Liver (tissue), 9 donors: Measurements from ENCODE around the gene GPD1. TPM values are rescaled to one million over a fixed set of nuclear protein-coding genes. Genes with fewer than 3 reads are reported as not detected.

Experiments used
- DNase-seq: peaks from one replicate; pipeline ENCODE4 v3.0.0-alpha.2; 2017; ENCODE audit warnings: low spot score
- H3K27ac ChIP-seq, 2 donors: one replicate each; pipeline ENCODE4 v1.7.0; 2013; ENCODE audit warnings: inconsistent platforms in 2 of 2, low read length in 2 of 2, control low read depth in 1 of 2, low read depth in 1 of 2, mild to moderate bottlenecking in 1 of 2
- H3K27me3 ChIP-seq, 4 donors: one replicate each; pipeline versions ENCODE4 v1.6.1 to v1.7.0; 2013; ENCODE audit warnings: low read length in 3 of 4, inconsistent platforms in 1 of 4, mild to moderate bottlenecking in 1 of 4, moderate library complexity in 1 of 4; ENCODE audit not compliant: control insufficient read depth in 4 of 4, insufficient read depth in 4 of 4
- H3K36me3 ChIP-seq, 4 donors: one replicate each; pipeline versions ENCODE4 v1.6.1 to v1.7.0; 2013; ENCODE audit warnings: low read length in 3 of 4, mild to moderate bottlenecking in 3 of 4, low read depth in 1 of 4, moderate library complexity in 1 of 4; ENCODE audit not compliant: control insufficient read depth in 4 of 4, insufficient read depth in 3 of 4
- H3K4me1 ChIP-seq, 4 donors: one replicate each; pipeline versions ENCODE4 v1.6.1 to v1.7.0; 2013; ENCODE audit warnings: low read length in 3 of 4, mild to moderate bottlenecking in 3 of 4, moderate library complexity in 1 of 4; ENCODE audit not compliant: control insufficient read depth in 4 of 4, insufficient read depth in 4 of 4
- H3K4me3 ChIP-seq, 3 donors: one replicate each; pipeline versions ENCODE4 v1.6.1 to v1.7.0; 2013; ENCODE audit warnings: low read length in 3 of 3, control low read depth in 1 of 3, low read depth in 1 of 3, mild to moderate bottlenecking in 1 of 3
- H3K9ac ChIP-seq, 2 donors: one replicate each; pipeline ENCODE4 v1.7.0; 2013; ENCODE audit warnings: low read length in 2 of 2, mild to moderate bottlenecking in 2 of 2, moderate library complexity in 2 of 2, control low read depth in 1 of 2, low read depth in 1 of 2
- H3K9me3 ChIP-seq, 4 donors: one replicate each; pipeline versions ENCODE4 v1.6.1 to v1.7.0; 2013; ENCODE audit warnings: low read length in 3 of 4; ENCODE audit not compliant: control insufficient read depth in 4 of 4
- EGR1 ChIP-seq, 2 donors: IDR thresholded peaks; 2 replicates each; pipeline ENCODE4 v1.6.1; 2016 to 2018; ENCODE audit warnings: antibody characterized with exemption in 2 of 2, low read depth in 2 of 2
- GABPA ChIP-seq, 2 donors: IDR thresholded peaks in 1 of 2; conservative IDR thresholded peaks in 1 of 2; 2 replicates each; pipeline ENCODE4 v1.6.1; 2016; ENCODE audit warnings: antibody characterized with exemption in 2 of 2, mild to moderate bottlenecking in 1 of 2, moderate library complexity in 1 of 2
- HNF4A ChIP-seq, 2 donors: conservative IDR thresholded peaks; 2 replicates each; pipeline ENCODE4 v1.6.1; 2016; ENCODE audit warnings: antibody characterized with exemption in 2 of 2, mild to moderate bottlenecking in 2 of 2
- JUND ChIP-seq, 2 donors: IDR thresholded peaks; 2 replicates each; pipeline ENCODE4 v1.6.1; 2016; ENCODE audit warnings: antibody characterized with exemption in 2 of 2
- REST ChIP-seq: IDR thresholded peaks from 2 replicates; pipeline ENCODE4 v1.6.1; 2016; ENCODE audit warnings: antibody characterized with exemption, mild to moderate bottlenecking
- RXRA ChIP-seq, 2 donors: IDR thresholded peaks; 2 replicates each; pipeline ENCODE4 v1.6.1; 2017 to 2018; ENCODE audit warnings: antibody characterized with exemption in 2 of 2, mild to moderate bottlenecking in 1 of 2
- TAF1 ChIP-seq: conservative IDR thresholded peaks from 2 replicates; pipeline ENCODE4 v1.6.1; 2016; ENCODE audit warnings: antibody characterized with exemption, mild to moderate bottlenecking
- YY1 ChIP-seq: IDR thresholded peaks from 2 replicates; pipeline ENCODE4 v1.6.1; 2016; ENCODE audit warnings: antibody characterized with exemption, mild to moderate bottlenecking
- WGBS: extraction: QIAGEN DNeasy Blood & Tissue Kit; methylation state at CpG from one replicate; pipeline ENCODE4 v1.1.7; 2013; 5-methylcytosine and 5-hydroxymethylcytosine counted together
- polyA plus RNA-seq, 2 donors: library from polyadenylated mRNA; stranded (reverse) in 1 of 2; unstranded in 1 of 2; fragments of 200-250 nt in 1 of 2; fragments of >200 nt in 1 of 2; fragmentation: Nextera tagmentation in 1 of 2; extraction: Ambion mirVana in 1 of 2; gene quantifications; one replicate each; pipeline versions ENCODE4 v1.2.1 to v1.2.3, GENCODE V29; 2013 to 2015
- total RNA-seq, 2 donors: library from RNA; depleted of rRNA; stranded (reverse); fragments of >200 nt; gene quantifications; one replicate each; pipeline ENCODE4 v1.2.3, GENCODE V29; 2014
- TF ChIP-seq, protein P1 (sequence below): IDR thresholded peaks from 2 replicates; pipeline ENCODE4 v1.6.1; 2016; ENCODE audit warnings: antibody characterized with exemption
- donor health status: healthy.
- donor health status: healthy.
- donor health status: healthy.
- donor health status: healthy.
- donor health status: healthy.

The GPD1 gene
- total and polyA plus RNA-seq, 4 donors = 12.0 to 323 (median 85.6) TPM

GRCh38 chr12:50066402-50066801, 37.4 kb upstream of the GPD1 start:
- DNase-seq = no peak
- Histone ChIP-seq H3K27me3 (no peaks in the 10 kb centered on the region), H3K27ac (no peak overlapping the region), H3K9ac (no peak overlapping the region), H3K9me3 (no peaks in the 10 kb centered on the region), H3K4me3 (no peak overlapping the region), H3K36me3 (no peaks in the 10 kb centered on the region), H3K4me1 (peaks cover 0 to 4% (median 0%) of the 10 kb centered on the region in 4 donors)
- WGBS = 71% methylated on average over 5 of the region's 5 CpGs
- TF ChIP-seq EGR1 (IDR thresholded peaks at IDR 0.05; ENCODE audit: low read depth in 2 of 2) (no peak), YY1 (no peak), REST (no peak), RXRA (IDR thresholded peaks at IDR 0.05) (peak in 1 of 2 donors; percentile 33), TAF1 (no peak), GABPA (IDR thresholded peaks at IDR 0.05 in 1 of 2, conservative IDR thresholded peaks at IDR 0.05 in 1 of 2) (no peak), HNF4A (conservative IDR thresholded peaks at IDR 0.05) (no peak)

DNA sequence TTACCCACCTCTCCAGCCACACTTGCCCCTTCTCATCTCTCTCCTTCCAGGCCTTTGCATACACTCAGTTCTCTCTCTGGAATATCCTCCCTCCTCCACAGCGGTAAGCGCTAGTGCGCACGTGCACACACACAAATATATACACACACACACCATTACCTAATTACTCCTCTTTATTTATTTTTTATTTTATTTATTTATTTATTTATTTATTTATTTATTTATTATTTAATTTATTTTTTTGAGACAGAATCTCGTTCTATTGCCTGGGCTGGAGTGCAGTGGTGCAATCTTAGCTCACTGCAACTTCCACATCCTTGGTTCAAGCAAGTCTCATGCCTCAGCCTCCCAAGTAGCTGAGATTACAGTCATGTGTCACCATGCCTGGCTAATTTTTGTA, 34.7 kb upstream of the GPD1 start:
- TF ChIP-seq, protein P1, sequence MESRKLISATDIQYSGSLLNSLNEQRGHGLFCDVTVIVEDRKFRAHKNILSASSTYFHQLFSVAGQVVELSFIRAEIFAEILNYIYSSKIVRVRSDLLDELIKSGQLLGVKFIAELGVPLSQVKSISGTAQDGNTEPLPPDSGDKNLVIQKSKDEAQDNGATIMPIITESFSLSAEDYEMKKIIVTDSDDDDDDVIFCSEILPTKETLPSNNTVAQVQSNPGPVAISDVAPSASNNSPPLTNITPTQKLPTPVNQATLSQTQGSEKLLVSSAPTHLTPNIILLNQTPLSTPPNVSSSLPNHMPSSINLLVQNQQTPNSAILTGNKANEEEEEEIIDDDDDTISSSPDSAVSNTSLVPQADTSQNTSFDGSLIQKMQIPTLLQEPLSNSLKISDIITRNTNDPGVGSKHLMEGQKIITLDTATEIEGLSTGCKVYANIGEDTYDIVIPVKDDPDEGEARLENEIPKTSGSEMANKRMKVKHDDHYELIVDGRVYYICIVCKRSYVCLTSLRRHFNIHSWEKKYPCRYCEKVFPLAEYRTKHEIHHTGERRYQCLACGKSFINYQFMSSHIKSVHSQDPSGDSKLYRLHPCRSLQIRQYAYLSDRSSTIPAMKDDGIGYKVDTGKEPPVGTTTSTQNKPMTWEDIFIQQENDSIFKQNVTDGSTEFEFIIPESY = no peak
- no peak for TF ChIP-seq JUND (IDR thresholded peaks at IDR 0.05)
- TF ChIP-seq REST = no peak
- no peaks in the 10 kb centered on the region for H3K36me3 ChIP-seq
- H3K27ac ChIP-seq = no peak overlapping the region
- H3K9ac ChIP-seq = no peak overlapping the region
- H3K4me3 ChIP-seq = no peak overlapping the region
- H3K4me1 ChIP-seq = peaks cover 0 to 4% (median 0%) of the 10 kb centered on the region in 4 donors
- 94% methylated on average over 5 of the region's 5 CpGs for WGBS
- DNase-seq = no peak
- no peaks in the 10 kb centered on the region for H3K27me3 ChIP-seq
- no peaks in the 10 kb centered on the region for H3K9me3 ChIP-seq
